SK-N-SH treated with all-trans-retinoic acid at 6 μM for 48 hours (cell line): Measurements from ENCODE around the gene GUCA2A.

Source experiments
- BACH2 ChIP-seq: fragments of 250-450 bp; sonication (Bioruptor Pico); IDR thresholded peaks from 2 replicates; pipeline ENCODE4 v1.9.0; 2021; ENCODE audit warnings: mild to moderate bottlenecking, borderline replicate concordance
- TOX ChIP-seq: fragments of 250-450 bp; sonication (Bioruptor Pico); IDR thresholded peaks from 2 replicates; pipeline ENCODE4 v1.8.0; 2021; ENCODE audit warnings: mild to moderate bottlenecking, moderate library complexity, borderline replicate concordance
- TSHZ2 ChIP-seq: fragments of 250-450 bp; sonication (Bioruptor Pico); IDR thresholded peaks from 2 replicates; pipeline ENCODE4 v1.5.0; 2020; ENCODE audit warnings: mild to moderate bottlenecking, moderate library complexity
- TF ChIP-seq, protein P1 (sequence below): fragments of 250-450 bp; sonication (Bioruptor Pico); IDR thresholded peaks from 2 replicates; pipeline ENCODE4 v1.8.0; 2020; ENCODE audit warnings: mild to moderate bottlenecking, moderate library complexity, borderline replicate concordance
- TF ChIP-seq, protein P2 (sequence below): fragments of 250-450 bp; sonication (Bioruptor Pico); IDR thresholded peaks from 2 replicates; pipeline ENCODE4 v1.5.1; 2020; ENCODE audit warnings: low read depth, mild to moderate bottlenecking, moderate library complexity

GRCh38 chr1:42164551-42165420 is at the start of gene GUCA2A:
- TF ChIP-seq TSHZ2 (no peak), BACH2 (no peak), TOX (CRISPR knock-in tag) (no peak)
- TF ChIP-seq, protein P1, sequence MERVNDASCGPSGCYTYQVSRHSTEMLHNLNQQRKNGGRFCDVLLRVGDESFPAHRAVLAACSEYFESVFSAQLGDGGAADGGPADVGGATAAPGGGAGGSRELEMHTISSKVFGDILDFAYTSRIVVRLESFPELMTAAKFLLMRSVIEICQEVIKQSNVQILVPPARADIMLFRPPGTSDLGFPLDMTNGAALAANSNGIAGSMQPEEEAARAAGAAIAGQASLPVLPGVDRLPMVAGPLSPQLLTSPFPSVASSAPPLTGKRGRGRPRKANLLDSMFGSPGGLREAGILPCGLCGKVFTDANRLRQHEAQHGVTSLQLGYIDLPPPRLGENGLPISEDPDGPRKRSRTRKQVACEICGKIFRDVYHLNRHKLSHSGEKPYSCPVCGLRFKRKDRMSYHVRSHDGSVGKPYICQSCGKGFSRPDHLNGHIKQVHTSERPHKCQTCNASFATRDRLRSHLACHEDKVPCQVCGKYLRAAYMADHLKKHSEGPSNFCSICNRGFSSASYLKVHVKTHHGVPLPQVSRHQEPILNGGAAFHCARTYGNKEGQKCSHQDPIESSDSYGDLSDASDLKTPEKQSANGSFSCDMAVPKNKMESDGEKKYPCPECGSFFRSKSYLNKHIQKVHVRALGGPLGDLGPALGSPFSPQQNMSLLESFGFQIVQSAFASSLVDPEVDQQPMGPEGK: no peak
- TF ChIP-seq, protein P2, sequence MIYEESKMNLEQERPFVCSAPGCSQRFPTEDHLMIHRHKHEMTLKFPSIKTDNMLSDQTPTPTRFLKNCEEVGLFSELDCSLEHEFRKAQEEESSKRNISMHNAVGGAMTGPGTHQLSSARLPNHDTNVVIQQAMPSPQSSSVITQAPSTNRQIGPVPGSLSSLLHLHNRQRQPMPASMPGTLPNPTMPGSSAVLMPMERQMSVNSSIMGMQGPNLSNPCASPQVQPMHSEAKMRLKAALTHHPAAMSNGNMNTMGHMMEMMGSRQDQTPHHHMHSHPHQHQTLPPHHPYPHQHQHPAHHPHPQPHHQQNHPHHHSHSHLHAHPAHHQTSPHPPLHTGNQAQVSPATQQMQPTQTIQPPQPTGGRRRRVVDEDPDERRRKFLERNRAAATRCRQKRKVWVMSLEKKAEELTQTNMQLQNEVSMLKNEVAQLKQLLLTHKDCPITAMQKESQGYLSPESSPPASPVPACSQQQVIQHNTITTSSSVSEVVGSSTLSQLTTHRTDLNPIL (CRISPR knock-in tag): no peak
